Measurements from ENCODE around the gene CAMK2D.
"Not testable (repeated sequence)": the region's sequence is repeated elsewhere in the genome, so short reads cannot be mapped to it uniquely, and the experiment has no call there.

CAMK2D gene

DNA sequence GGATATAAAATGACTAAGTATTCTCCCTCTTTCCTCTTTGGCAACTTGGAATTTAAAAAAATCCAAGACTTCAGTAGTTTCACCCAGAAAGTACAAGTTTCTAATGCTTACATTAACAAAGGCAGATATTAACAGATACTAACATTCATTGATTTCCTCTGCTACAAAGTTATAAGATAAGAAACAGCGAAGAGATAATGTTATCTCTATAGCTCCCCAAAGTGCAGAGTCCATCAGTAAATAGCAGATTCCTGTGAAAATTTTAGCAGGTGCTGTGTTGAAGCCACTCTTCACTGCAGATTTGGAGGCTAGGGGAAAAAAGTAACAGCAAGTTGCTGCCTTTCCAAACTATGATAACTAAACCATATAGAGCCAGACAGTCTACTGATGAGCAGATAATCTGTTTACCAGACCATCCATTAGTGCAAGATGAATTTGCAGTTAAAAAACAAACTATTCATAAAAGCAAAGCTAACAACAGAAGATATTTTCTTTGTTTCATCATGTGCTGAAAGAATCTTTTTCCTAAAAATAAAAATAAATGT is 3.3 kb upstream of the CAMK2D start:
- DNase-seq (ENCODE audit: low read depth): no peak

DNA sequence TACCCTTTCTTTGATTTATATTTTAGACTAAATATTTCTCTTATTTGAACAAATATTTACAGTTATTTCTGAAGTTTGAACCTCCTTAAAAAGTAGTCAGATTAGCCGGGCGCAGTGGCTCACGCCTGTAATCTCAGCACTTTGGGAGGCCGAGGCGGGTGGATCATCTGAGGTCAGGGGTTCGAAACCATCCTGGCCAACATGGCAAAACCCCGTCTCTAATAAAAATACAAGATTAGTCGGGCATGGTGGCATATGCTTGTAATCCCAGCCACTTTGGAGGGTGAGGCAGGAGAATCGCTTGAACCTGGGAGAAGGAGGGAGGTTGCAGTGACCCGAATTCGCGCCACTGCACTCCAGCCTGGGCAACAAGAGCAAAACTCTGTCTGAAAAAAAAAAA is 2.4 kb upstream of the CAMK2D start:
- not testable (repeated sequence) for DNase-seq (ENCODE audit: low read depth); H3K4me3 ChIP-seq (ENCODE audit: low read depth, low read length)

More for the DNA sequence above, 3.3 kb upstream of the CAMK2D start:
- no peak overlapping the region for H3K4me3 ChIP-seq (ENCODE audit: low read depth, low read length)

DNA sequence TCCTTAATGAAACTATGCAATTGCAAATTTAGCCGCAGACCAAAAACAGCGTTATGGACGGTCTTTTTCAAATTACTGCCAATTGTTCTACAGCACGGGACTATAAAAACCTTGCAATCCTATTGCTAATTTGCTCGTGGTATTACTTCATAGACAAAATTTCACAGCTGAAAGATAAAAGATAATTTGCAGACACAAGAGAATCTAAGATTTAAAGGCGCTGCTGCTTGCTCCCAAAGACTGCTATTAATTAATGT is 1.4 kb upstream of the CAMK2D start:
- DNase-seq (ENCODE audit: low read depth): no peak
- H3K4me3 ChIP-seq (ENCODE audit: low read depth, low read length): peak overlapping the region; percentile 99

DNA sequence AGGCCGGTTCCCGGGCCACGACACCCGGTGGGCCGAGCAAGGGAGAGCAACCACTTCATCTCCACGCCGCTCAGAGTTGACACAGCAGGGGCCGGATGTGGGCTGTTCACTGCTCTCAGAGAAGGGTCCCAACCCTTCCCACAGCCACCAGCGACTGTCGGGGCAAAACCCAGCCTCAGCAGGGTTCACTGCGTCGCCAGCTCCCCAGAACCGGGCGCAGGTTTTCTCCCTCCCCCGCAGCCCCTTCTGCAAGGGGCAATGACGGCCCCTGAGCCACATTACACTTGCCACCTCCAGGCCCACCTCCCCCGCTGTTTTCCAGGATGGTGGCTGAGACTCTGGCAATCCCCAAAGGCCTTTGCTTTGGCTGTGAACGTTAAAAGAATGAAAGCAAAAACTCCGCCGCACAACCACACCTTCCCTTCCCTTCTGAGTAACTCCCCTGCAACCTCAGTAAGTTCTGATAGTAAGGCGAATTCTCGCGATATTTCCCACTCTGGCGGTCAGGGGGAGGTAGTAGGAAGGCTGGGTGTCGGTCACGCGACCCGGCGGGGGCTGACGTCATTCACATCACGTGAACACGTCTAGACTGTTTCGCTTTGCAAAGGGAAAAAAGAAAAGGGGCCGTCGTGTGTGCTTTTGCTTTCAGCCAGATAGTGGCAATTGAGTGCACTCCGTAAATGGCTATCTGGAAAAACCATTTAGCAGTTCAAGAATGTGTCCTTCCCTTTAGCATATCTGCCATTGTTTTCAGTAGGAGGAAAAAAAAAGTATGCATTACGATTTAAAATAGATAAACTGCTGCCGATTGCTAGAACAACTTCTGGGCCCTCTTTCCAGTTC is 869 bp upstream of the CAMK2D start:
- DNase-seq (ENCODE audit: low read depth): peak; percentile 99
- H3K4me3 ChIP-seq (ENCODE audit: low read depth, low read length): peak overlapping the region; percentile 99

DNA sequence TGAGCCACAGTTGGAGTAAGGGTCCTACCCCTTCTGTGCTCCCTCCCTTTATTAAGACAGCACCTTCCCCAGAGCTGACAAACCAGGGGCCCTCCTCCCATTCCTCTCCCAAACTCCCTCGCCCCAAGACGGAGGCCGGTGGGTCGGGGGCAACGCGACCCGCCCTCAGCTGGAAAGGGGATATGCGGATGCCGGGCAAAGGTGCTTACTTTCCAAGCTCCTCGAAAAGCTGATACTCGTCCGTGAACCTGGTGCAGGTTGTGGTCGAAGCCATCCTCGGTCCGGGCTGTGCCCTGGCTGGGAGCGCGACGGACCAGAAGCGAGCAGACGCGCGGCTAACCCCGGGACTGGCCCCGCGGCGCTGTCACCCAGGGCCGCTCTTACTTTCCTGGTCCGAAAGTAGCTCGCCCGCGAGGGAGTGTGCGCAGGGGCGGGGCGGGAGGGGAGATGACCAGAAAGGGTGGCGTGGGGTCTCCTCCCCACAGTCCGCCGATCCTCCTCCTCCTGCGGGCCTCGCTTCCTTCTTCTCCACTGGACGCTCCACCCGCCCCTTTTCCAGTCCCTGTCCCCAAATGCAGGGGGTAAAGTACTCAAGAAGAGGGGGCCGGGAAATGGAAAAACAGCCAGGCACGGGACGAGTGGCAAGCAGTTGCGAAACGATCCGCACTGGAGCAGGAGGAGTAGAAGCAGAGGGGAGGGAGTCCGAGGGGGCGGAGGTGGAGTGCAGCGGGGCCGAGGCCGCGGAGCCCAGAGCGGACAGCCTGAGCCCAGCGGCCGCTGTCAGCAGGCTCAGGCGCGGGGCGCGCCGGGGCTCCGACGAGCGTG is 531 bp downstream of the CAMK2D start:
- no peak for DNase-seq (ENCODE audit: low read depth)
- peak overlapping the region; percentile 99 for H3K4me3 ChIP-seq (ENCODE audit: low read depth, low read length)

DNA sequence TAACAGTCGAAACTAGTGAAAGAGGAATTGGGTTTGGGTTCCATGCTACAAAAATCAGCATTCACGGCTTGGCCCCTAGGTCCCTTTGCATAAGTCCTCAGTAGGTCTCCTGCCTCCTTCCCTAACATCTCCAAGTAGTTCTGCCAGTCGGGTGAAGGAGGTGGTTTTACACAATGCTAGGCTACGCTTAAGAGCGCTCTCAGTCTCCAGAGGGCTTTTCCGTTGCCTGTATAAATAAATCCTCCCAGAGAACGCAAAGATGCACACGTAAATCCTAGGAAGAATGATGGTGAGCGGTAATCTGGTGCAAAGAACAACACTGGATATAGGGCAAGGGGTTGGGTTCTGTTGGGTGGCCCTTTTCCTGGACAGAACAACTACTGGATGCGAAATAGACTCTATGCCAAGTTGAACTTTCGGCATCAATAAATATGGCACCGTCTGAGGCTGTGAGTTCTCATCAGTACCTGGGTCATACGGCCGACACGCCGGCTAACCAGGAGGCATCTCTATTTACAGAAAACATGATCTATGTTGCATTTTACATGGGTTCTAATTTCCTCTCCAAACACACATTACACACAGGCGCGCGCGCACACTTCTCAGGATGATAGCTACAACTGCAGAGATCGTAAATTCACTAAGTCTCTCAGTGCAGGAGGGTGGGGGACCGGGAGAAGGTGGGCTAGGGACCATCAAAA is 1.3 kb downstream of the CAMK2D start:
- peak overlapping the region; percentile 99 for H3K4me3 ChIP-seq (ENCODE audit: low read depth, low read length)
- no peak for DNase-seq (ENCODE audit: low read depth)

DNA sequence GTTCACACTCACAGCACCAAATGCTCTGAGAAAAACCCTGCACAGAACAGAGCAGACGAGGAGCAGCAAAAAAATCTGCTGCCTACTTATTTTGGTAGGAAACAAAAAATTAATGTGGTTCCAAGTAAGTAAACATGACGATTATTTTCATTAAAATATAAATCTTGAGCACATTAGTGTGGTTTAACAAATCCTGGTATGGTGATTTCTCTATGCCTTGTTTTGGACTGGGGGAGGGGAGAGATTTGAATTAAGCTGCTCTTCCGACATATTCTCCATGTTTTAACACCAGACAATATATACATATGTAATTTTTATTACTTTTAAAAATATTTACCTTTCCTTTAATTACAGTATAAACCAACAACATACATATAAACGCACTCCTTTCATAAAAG is 1.8 kb downstream of the CAMK2D start:
- no peak for DNase-seq (ENCODE audit: low read depth)
- H3K4me3 ChIP-seq (ENCODE audit: low read depth, low read length): peak overlapping the region; percentile 99

DNA sequence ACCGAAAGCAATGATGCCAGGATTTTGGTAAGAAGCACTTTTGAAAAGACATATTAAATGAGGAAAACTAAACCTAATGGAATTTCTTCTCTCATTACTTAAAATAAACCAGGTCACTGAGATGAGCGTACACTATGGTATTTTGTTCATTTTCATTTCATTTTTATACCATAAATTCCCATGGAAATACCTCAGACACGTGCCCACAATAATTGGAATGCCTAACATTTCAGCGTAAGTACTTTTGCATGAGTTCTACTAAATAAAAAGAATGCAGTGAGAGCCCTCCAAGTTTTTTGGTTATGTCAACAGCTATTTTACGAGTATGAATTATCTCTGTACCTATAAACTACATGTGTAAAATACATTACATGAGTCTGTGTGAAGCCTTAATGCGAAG is 3.2 kb downstream of the CAMK2D start:
- peak overlapping the region; percentile 99 for H3K4me3 ChIP-seq (ENCODE audit: low read depth, low read length)
- no peak for DNase-seq (ENCODE audit: low read depth)

DNA sequence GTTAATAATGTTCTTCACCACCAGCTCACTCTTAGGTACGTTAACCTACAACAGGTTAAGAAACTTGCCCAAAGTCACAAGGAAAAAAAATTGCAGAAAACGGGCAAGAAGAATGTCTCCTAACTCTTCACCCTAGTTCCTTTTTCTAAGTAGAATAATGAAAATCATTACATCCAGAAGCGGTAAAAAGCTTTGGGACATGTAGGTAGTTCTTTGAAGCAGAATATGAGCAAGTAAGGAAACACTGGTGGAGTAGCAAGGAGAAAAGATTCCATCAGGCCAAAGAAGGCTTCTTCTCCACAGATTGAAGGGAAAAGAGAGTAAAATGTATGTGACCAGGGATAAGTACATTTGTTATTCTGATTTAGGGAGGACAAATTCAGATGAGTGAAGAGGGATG is 4.1 kb downstream of the CAMK2D start:
- no peak for DNase-seq (ENCODE audit: low read depth)
- no peak overlapping the region for H3K4me3 ChIP-seq (ENCODE audit: low read depth, low read length)

DNA sequence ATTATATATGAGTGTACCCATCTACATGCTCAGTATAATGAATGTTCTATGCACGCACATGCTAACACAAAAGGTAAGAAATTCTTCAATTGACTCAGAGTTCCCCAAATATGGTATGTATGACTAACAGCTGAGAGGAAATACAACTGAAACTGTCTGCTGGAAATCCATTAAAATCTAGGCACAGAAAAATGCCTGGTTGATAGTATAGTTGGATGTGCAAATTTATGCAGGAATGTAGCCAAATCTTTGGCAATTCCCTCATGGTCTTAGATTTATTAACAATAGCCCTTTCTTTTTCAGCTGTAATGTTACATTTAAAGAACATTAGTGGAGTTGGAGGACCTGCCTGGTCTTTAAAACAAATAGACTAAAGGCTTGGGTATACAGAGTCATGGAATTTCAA is 5.5 kb downstream of the CAMK2D start:
- no peak overlapping the region for H3K4me3 ChIP-seq (ENCODE audit: low read depth, low read length)
- DNase-seq (ENCODE audit: low read depth): peak; percentile 81

DNA sequence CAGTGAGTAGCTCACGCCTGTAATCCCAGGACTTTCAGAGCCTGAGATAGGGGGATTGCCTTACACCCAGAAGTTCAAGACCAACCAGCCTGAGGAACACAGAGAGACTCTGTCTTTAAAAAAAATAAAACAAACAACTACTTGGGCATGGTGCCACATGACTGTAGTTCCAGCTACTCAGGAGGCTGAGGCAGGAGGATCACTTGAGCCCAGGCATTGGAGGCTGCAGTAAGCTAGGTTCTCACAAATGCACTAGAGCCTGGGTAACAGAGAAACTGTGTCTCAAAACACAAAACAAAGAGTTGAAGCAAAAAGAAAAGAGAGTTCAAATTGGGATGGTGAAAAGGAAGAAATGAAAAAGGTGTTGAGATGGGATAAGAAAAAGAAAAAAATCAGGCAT is 10.8 kb downstream of the CAMK2D start:
- no peak for DNase-seq (ENCODE audit: low read depth)
- H3K4me3 ChIP-seq (ENCODE audit: low read depth, low read length): no peak overlapping the region

DNA sequence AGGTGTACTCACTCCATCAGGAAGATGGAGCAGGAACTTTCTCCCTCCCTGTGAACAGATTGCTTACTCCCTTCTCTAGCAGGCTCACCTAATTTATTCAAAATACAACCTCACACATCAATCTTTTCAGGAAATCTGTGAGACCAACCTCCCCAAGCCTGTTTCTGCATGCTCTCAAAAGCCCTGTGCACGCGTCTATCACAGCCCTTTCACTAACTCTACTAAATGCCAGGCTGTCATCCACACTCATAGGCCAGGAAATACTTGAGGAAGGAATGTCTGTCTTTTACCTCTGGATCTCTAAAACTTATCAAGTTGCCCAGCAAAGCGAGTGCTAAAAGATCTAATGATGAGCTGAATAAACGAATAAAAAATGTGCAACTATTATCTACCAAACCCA is 11.2 kb downstream of the CAMK2D start:
- H3K4me3 ChIP-seq (ENCODE audit: low read depth, low read length): no peak overlapping the region
- DNase-seq (ENCODE audit: low read depth): no peak

DNA sequence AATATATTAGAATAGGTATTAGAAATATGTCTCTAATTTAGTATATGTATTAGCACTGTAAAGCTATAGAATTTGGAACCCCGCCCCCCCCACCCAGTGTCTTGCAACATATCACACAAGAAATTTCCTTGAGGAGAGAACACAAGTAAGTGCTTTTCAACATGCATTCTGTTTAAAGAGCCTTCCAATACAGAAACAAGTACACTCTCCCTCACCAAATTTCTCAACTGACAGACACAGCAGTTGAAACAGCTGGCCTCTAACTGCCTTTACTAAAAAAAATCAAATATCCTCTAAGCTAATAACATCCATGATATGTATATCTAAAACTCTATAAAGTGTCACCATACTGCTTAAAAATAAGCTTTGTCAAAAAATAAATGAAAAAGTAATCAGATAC is 12.4 kb downstream of the CAMK2D start:
- DNase-seq (ENCODE audit: low read depth): no peak
- H3K4me3 ChIP-seq (ENCODE audit: low read depth, low read length): no peak overlapping the region

DNA sequence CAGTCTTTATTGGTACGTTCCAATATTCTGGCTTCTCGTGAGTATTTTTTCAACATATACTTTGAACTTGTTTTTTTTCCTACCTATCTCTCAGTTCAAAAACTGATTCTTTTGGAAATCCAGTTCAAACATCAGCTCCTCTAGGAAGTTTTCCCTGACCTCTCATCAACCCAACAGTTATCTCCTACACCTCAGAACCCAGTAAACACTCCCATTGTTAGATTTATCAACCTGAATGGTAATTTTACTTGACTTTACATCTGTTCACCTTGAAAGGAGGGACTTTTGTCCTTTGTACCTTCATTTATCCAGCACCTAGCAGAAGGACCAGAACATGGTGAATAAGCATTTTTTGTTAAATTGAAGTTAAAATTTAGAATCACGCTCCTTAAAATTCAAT is 13.6 kb downstream of the CAMK2D start:
- no peak overlapping the region for H3K4me3 ChIP-seq (ENCODE audit: low read depth, low read length)
- DNase-seq (ENCODE audit: low read depth): no peak

DNA sequence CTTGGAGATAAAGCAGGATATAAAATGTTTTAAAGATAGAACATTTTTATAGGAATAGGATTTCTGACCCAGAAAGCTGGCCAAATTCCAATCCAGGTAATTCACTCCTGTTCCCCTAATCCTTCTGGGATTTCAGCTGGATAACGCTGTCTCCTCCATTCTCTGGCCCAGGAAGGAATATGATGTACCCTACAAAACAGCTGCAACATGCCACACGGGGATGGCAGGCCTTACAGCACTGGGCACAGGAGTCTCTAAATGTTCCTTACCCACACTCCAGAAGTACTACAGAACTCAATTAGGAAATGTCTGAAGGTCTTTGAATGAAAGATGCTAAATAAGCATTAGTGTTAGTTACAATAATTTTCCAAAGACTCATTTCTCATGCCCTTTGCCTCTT is 15.8 kb downstream of the CAMK2D start:
- no peak overlapping the region for H3K4me3 ChIP-seq (ENCODE audit: low read depth, low read length)
- no peak for DNase-seq (ENCODE audit: low read depth)

DNA sequence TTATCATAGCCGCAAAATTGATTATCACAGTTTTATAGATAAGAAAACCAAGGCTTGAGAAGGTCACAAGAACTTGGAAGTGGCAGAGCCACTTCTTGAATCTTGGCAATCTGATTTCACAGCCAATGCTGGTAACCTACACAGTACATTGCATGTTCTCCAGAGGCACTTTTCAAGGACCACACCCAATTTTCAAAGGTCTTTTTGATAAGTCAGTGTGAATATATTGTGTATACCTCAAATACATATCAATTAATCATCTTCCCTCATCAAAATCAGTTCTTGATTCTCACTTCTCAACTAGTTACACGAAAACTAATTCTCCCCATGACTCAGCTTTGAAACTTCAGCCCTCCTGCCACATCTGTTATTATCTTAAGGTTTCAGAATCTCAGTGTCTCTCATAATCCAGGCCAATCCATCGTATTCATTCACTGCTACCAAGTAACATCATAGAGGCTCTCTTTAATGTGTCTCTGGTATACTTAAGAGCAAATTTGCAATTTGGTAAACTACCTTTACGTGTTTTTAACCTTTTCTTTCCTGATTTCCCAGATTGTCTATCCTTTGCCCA is 16.8 kb downstream of the CAMK2D start:
- H3K4me3 ChIP-seq (ENCODE audit: low read depth, low read length): no peak overlapping the region
- no peak for DNase-seq (ENCODE audit: low read depth)

DNA sequence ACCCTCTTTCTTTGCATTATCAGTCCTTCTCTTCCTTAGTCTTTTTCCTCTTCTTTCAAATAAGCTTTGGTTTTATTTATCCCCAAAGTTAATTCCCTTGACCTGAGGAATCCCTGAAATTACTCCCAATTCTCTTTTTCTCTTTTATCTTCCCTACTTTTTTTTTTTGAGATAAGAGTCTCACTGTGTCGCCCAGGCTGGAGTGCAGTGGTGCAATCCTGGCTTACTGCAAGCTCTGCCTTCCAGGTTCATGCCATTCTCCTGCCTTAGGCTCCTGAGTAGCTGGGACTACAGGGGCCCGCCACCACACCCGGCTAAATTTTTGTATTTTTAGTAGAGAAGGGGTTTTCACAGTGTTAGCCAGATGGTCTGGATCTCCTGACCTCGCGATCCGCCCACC is 17.8 kb downstream of the CAMK2D start:
- no peak for DNase-seq (ENCODE audit: low read depth)
- H3K4me3 ChIP-seq (ENCODE audit: low read depth, low read length): no peak overlapping the region

DNA sequence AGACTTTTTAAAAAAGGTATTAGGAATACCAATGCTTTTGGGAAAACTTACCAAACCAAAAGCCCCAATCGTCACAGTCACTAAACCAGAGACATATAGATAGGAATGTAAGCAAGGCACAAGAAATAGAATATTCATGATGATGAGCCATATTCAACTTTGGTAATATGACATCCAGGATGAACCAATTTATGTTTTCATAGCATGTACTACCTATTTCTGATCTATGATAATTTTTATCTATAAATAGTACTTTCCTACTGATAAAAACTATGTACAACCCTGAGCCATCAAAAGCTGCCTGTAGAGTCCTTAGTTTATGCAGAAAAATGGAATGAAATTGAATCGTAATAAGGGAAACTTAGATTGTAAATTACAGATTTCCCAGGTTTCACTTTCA is 18.9 kb downstream of the CAMK2D start:
- no peak overlapping the region for H3K4me3 ChIP-seq (ENCODE audit: low read depth, low read length)
- DNase-seq (ENCODE audit: low read depth): no peak

DNA sequence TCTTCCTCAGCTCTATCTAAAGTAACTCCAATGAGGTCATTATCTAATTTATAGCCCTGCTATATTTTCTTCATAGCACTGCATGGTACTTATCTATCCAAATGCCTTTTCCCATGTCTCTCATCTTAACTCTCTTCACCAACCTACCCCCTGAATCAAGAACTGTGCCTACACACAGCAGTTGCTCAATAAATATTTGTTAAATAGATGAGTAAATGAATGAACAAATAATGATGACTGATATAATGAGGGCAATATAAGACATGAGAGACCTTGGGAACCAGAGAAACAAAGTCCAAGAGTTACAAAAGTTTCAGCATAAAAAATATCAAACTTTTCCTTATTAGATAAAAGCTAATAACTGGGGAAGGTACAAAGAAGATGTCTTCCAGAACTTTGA is 19.6 kb downstream of the CAMK2D start:
- no peak for DNase-seq (ENCODE audit: low read depth)
- H3K4me3 ChIP-seq (ENCODE audit: low read depth, low read length): no peak overlapping the region

DNA sequence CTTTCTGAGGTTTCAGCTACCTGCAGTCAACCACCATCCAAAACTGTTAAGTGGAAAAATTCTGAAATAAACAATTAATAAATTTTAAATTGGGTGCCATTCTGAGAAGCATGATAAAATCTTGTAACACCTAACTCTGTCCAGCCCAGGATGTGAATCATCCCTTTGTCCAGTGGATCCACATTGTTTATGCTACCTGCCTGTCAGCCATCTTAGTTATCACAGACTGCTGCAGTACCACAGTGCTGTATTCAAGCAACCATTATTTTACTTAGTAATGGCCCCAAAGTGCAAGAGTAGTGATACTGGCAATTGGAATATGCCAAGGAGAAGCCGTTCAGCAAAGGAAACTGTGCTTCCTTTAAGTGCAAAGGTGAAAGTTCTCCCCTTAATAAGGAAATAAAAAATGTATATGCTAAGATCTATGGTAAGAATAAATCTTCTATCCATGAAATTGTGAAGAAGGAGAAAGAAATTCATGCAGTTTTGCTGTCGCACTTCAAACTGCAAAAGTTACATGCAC is 20.6 kb downstream of the CAMK2D start:
- DNase-seq (ENCODE audit: low read depth): no peak
- H3K4me3 ChIP-seq (ENCODE audit: low read depth, low read length): no peak overlapping the region

All from skeletal muscle cell (primary cell).